GM21515 (cell line): Measurements from ENCODE around the gene SPG11.
"Not testable (repeated sequence)": the region's sequence is repeated elsewhere in the genome, so short reads cannot be mapped to it uniquely, and the experiment has no call there.

Experiments
- ATAC-seq: cut with Tn5 transposase; IDR thresholded peaks from one replicate; pipeline ENCODE4 v1.9.1; 2021; ENCODE audit not compliant: unreplicated experiment

Gene SPG11

DNA sequence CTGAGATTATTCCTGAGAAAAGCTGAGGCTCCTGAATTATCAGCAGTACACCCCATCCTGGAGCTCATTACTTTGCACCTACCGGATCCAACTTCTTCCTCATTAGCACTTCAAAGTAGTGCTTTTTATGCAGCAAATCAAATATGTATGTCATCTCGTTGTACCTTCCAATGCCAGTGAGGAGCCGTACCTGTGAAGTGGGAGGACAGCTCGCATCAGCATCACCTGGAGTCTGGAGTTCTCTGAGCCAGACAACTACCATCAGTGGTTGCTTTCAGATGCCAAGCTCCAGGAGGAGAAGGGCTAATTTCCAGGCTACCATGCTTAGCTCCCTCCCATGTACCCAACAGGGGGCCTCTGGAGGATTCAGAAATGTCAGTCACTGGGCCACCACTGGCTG is 94.1 kb downstream of the SPG11 start:
- no peak for ATAC-seq

DNA sequence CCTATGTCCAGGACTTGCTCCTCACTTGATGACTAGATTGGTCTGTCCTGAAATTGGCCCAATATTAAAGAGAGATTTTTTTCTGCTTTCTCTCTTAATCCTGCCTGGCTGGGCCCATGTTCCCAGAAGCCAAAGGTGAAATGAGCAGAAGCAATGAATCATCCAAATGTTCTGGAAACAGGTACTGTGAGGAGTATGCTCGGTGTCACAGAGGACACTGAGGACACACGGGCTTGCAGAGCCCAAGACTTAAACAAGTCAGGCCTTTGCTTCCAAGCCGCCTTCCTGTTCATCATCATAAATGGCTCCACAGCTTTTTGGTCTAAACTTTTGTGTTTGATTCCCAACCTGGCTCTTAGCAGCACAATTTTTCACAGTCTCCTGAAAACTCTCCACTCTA is 95.1 kb downstream of the SPG11 start:
- no peak for ATAC-seq

DNA sequence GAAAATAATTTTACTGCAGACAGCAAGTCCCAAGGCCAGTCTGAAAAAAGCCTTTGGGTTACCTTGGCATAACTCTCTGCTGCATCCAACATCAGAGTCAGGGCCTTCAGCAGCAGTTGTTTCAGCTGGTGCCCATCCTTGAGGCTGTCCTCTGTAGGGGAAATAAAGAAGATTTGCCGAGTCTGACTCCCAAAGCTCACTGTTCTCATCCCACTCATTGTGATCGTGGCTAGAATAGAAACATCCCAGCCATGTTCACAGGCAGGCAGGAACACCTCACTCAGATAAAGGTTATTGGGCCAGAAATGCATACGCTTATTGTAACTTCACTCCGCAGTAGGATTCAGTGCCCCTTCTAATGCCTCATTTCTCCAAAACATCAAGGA is 97.3 kb downstream of the SPG11 start:
- no peak for ATAC-seq

DNA sequence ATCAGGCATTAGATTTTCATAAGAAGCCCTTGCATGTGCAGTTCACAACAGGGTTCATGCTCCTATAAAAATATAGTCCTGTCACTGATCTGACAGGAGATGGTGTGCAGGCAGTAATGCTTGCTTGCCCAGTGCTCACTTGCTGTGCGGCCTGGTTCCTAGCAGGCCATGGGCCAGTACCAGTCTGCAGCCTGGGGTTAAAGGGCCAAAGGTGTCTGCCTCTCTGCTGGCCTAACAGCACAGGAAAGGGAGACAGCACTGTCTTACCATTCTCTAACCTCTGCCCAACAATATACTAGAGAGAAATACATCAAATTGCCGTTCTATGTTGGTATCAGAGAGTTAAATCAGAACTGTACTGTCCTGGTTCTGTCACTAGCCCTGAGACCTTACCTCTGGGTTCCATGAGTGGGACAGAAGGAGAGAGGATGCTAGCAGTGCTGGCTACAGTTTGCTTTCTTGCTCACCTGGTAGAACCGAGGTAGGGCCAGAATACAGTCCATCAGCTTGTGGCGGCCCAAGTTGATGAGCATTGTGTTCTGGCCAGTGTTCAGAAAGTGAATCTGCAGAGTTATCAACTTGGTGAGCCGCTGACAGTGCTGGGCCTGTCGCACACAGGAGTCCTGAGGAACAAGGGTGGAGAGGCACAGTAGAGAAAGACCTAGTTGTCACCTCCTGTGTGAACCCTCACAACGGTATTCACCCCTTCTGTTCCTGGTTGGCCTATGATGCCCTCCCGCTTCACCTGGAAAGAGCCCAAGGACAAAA is 97.9 kb downstream of the SPG11 start:
- no peak for ATAC-seq

DNA sequence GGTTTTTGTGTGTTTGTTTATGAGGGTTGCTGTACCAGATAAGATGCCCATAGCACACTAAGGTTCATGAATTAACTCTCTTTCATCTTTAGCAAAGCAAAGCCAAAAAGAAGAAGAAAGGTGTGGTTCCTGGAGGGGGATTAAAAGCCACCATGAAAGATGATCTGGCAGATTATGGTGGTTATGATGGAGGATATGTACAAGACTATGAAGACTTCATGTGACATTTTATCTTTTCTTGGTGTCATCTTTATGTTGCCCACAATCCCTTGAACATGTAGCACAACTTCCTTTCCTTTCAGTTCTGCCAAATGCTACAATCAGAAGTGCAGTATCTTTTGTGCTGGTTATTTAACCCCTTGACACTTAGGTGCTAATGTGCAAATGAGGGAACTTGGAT is 102.5 kb downstream of the SPG11 start:
- not testable (repeated sequence) for ATAC-seq

DNA sequence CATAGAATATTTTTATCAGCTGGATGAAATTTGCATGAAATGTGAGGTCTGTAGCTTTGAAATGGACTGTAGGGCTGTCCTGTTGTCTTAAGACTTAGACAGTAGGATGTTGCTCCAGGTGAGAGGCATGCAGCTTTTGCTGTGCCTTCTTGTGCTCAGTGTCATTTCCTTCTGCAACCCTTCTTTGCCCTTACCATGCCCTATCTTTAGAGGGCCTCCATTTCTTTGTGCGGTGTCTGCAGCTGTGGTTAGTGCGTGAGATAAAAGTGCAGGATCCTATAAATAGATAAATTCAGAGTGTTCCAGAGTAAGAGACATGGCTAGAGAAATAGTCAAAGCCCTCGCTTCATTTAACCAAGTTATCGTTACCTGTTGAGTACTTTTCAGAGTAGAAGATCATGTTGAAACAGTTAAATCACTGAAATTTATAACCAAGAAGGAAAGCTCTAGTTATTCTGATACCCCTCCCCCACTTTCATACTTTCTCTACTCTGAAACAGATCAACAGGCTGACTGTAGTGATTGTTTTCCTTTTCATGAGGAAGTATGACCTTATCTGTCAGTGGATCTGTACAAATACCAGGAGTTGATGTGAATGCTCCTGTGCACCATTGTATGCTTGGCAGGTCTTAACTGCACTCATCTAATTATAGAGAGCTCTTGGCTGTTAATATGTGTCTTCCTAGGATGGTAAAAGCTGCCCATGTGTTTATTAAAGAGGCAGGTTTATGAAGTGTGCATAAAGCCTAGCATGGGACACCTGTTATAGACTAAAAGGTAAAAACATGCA is 108.3 kb downstream of the SPG11 start:
- ATAC-seq = no peak

DNA sequence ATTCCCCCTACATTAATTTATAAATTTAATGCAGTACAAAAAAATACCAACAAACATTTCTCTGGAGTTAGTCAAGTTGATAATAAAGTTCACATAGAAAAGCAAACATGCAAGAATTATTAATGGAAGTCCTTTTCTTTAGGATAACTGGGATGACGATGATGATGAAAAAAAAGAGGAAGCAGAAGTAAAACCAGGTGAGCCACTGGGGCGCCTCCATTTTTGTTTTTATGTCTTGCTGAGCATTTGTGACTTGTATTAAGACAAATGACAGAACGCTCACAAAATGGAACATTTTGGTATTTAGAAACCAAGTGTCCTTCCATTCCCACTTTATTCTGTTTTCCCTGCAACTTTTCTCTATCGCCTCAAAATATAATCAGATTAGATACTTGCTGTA is 112.7 kb downstream of the SPG11 start:
- ATAC-seq = no peak

DNA sequence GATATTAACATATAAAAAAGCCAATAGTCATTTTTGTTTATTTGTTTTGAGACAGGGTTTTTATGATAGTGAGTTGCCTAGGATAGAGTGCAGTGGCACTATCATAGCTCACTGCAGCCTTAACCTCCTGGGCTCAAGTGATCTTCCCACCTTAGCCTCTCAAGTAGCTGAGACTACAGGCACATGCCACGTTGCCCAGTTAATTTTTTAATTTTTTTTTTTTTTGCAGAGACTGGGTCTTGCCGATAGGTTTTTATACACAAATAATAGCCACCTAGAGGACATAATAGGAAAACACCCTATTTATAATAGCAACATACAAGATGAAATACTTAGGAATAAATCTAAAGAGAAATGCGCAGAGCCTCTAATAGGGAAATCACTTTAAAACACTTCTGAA is 113.2 kb downstream of the SPG11 start:
- ATAC-seq = no peak

DNA sequence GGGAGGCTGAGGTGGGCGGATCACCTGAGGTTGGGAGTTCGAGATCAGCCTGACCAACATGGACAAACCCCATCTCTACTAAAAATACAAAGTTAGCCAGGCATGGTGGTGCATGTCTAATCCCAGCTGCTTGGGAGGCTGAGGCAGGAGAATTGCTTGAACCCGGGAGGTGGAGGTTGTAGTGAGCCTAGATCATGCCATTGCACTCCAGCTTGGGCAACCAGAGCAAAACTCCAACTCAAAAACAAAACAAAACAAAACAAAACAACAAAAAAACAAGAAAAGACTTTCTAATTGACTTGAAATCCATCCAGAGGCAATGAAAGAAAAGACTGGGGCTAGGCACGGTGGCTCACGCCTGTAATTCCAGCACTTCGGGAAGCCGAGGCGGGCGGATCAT is 114.3 kb downstream of the SPG11 start:
- ATAC-seq = not testable (repeated sequence)

DNA sequence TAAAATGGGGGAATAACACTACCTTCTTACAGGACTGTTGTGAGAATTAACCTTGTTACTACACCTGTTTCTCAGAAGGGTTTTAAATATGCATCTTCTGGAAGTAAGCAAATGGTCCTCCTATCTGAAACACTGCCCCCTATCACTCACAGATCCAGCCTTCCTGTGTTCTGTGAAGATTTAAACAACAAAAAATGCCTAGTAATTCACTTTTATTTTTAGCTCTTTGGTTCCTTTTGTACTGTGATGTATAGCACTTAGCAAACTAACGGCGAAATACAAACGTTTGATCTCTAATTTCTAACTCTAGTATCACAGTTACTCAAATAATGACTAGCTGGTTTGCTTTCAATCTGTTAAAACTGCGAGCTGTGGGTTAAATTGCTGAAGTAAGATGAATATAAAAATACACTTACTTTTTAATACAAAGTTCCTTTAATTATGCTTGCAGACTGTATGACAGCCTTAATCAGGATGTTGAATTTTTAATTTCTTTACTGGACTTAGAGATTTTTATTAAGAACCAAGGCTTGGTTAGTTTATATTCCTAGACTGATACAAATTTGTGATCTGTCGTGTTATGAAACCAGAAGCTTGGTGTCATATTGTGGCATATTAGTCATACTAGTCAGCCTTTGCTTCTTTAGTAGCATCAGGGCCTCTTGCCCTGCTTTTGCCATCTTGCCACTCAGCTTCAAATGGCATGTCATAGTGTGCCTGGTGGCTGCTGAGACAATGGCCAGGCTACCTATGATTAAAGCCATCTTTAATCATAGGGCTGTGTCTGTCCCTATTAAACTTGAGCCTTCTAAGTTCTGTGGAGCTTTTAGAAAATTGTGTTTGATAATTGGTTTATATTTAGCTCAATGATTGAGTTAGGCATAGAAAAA is 117.3 kb downstream of the SPG11 start:
- ATAC-seq = peak; percentile 42

DNA sequence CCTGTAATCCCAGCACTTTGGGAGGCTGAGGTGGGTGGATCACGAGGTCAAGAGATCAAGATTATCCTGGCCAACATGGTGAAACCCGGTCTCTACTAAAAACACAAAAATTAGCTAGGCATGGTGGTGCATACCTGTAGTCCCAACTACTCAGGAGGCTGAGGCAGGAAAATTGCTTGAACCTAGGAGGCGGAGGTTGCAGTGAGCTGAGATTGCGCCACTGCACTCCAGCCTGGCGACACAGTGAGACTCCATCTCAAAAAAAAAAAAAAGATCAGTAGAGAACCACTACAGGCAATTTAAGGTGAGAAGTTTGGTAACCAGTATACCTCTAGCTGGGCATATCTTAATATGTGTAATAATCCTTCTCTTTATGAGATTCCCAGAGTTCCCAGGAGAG is 118.7 kb downstream of the SPG11 start:
- not testable (repeated sequence) for ATAC-seq

DNA sequence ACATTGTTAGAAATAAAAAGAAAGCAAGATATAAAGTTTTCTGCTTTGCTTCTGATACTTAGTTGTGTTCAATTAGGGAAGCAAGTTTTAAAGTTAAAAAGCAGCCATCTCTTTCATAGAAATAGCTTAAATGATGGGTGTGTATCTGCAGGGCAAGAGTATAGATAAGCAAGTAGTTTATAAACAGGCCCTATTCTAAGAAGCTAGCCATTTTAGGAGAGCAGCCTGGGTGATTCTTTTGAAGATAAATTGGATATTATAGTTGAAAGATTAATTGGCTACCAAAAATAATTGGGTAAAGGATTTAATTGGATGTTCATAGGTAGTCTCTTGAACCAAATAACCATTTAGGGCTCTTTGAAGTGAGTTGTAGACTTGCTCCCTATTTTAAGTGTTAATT is 120.9 kb downstream of the SPG11 start:
- no peak for ATAC-seq

DNA sequence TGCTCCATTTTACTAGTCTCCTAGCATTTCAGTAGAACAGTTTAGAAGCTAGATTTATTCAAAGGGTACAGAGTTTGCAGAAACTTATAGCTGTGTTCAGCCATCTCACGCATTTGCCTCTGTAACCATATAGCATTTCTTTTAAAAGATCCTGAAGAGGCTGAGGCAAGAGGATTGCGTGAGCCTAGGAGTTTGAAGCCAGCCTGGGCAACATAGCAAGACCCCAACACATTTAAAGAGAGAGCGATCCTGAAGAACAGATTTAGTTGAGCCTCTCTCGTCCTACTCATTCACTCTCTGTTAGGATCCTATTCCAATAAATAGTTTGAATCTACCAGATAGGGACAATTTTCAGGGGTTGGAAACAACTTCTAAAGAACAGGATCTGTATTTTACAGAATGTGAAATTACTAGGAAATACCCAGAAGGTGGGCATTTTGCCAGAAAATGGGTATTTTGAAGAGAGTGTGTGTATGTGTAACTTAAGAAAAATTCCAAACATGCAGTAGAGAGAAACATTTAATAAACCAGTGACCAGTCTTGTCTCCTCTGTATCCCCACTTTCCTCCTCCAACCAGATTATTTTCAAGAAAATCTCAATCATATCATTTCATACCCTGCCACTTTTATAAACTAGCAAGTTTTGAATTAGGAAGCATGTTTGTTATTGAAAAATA is 122.0 kb downstream of the SPG11 start:
- ATAC-seq = no peak

DNA sequence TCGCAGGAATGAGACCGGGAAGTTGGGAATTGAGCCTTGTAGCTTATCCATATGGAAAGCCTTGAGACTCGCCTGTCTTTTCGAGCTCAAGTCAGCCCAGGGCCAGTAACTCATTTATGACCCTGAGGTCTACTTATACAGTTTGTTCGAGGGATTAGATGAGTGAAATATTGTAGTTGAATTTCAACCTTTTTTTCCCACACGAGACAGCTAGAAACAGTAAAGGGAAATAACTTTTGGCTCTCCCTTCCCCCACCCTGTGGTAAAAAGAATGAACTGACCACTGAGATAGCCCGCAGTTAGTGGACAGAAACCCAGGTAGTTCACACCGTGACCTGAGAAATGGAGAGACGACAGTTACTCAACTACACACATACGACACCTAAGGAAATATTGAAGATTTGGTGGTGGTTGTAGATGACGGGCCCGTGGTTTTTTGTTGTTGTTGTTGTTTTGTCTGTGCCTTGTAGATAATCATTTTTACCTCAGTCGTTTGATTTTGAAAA is 125.7 kb downstream of the SPG11 start:
- ATAC-seq = no peak

DNA sequence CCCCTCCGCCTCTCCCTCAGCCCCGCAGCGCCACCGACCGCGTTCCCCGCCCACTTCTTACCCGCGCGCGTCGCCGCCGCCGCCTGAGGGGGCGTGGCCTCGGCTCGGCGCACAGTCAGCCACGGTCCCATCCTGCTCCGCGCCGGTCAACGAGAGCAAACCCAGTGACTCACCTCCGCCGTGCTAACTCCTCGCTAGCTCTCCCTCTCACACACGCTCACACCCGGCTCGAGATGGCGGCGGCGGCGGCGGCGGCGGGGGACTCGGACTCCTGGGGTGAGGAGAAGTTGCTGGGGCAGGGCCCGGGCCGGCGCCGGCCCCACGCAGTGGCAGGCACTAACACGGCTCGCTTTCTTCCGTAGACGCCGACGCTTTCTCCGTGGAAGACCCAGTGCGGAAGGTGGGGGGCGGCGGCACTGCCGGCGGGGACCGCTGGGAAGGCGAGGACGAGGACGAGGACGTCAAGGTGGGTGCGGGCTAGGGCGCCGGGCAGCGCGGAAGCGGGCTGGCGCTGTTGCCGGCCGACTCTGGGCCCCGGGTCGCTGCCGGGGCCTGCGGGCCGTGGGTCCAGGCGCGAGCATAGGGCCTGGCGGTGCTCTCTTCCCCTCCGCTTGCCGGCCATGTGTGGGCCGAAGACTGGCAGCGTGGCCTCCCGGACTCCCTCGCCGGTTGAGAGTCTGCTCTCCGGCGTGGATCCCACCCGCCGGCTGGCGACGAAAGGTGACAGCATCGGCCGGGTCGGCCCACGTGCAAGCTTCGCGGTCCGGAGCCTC is 126.3 kb downstream of the SPG11 start, which contains the start of gene EIF3J:
Gene EIF3J (plus strand): TSS at position 186 of the 773 bp plus-strand sequence. CDS start 48 bp downstream, at position 234.
- peak; percentile 80 for ATAC-seq

DNA sequence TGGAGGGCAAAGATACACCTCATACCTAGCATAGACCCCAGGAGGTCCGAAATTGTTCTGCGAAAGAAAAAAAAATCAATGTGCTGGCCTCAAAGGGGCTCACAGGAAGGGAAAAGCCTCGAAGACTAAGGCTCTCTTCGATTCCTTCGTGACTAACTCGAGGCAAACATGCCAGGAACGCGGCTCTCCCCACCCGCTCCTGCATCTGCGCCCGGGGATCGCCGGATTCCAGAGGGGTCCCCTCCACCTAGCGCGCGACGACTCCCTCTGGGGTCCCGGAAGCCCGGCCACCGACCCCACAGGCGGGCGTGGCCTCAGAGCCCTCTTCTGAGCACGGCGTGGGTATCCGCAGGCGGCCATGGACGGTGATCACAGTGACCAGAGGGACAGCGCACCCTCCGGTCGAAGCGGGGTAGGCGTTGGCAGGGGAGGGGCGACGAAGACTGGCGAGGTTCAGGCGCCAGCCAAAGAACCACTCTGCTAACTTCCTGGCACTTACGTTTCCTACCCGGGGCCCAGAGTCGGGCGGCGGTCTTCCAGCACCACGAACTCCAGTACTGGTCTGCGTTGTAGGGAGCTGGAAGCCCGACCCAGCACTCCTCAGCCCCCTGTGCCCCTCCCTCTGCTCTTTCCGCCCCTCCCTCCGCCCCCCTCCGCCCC is 127.0 kb downstream of the SPG11 start:
- peak; percentile 50 for ATAC-seq

DNA sequence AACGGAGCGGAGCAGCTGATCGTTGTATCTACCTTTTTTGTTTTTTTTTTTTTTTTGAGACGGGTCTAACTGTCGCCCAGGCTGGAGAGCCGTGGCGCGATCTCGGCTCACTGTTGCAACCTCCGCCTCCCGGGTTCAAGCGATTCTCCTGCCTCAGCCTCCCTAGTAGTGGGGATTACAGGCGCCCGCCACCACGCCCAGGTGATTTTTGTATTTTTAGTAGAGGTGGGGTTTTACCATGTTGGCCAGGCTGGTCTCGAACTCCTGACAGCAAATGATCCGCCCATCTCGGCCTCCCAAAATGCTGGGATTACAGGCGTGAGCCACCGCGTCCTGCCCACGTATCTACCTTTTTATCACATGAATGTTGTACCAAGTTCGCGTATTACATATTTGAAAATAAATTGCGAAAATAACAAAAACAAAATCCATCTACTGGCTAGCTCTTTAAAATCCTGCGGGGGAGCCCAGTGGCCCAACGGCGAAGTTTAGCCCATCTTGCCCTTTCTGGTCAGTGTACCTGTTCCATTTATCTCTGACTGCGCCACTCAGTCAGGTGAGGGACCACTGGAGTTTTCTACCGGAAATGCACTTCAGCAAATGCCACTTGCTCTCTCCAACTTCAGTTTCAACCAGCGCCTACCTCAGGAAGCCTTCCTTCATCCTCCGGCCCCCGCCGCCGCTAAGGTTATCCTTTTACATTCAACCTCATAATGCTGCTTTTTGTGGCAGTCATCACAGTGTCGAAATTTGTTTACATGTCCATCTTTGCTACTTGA is 127.8 kb downstream of the SPG11 start:
- ATAC-seq = no peak

DNA sequence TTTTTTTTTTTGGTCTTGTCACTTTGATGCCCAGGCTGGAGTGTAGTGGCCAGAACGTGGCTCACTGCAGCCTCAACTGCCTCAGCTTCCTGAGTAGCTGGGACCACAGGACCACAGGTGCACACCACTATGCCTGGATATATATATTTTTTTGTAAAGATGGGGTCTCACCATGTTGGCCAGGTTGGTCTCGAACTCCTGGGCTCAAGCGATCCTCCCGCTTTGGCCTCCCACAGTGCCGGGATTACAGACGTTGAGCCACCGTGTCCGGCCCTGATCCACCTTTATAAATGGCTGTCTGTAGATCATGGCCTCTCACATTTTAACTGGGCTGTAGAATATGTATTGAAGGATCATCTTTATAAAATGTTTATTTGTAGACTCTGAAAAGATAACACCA is 128.4 kb downstream of the SPG11 start:
- ATAC-seq = no peak

DNA sequence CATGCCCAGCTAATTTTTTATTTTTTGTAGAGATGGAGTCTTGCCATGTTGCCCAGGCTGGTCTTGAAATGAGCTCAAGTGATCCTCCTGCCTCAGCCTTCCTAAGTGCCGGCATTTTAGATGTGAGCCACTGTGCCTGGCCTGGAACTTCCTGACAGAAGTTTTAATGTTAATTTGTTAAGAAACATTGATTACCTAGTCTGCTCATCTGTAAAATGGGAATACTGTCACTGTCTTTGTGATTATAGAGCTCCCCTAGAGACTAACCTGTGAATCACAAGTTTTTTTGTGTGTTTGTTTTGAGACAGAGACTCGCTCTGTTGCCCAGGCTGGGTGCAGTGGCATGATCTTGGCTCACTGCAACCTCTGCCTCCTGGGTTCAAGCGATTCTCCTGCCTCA is 130.8 kb downstream of the SPG11 start:
- no peak for ATAC-seq
